ENCODE data around the gene ANKS3. TPM values are rescaled to one million over a fixed set of nuclear protein-coding genes. Genes with fewer than 3 reads are reported as not detected.

ANKS3 gene
- polyA plus RNA-seq, 3 donors, result 0.59 to 13.7 (median 0.95) TPM

DNA sequence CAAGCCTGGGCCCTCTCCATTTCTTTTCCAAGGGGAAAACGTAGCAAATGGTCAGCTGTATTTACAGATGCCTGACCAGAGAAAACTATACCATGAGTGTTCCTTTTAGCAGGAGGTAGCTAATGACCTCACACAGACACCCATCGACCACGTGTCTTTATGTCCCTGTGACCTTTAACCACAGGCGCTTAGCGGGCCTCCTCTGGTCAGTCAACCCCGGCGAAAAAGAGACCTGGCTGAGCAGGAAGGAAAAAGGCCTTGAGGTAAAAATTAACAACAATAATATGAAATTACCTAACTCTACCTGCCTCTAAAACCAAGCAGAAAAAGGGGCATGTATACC is 31.6 kb downstream of the ANKS3 start:
- Mint-ChIP-seq H3K9me3 (no peaks in the 10 kb centered on the region), H3K36me3 (peaks cover 48 to 85% of the 10 kb centered on the region in 2 donors), H3K4me3 (no peak overlapping the region), H3K27ac (no peak overlapping the region), H3K27me3 (ENCODE audit: low read depth in 3 of 3) (peaks cover 0 to 2% (median 0%) of the 10 kb centered on the region in 3 donors), H3K4me1 (no peaks in the 10 kb centered on the region)
- peaks cover 48 to 82% of the 10 kb centered on the region in 2 donors for H3K36me3 ChIP-seq (replicated peaks in 1 of 2; ENCODE audit: control insufficient read depth in 1 of 2, insufficient read depth in 2 of 2, low read length in 2 of 2)
- intact Hi-C loops (cut with micrococcal nuclease), result no loop called here
- H3K4me2 ChIP-seq (replicated peaks; ENCODE audit: extremely low read depth, low read length, poor library complexity, severe bottlenecking), result no peak overlapping the region
- no peak overlapping the region for H2AFZ ChIP-seq (ENCODE audit: insufficient read depth, low read depth, low read length, poor library complexity, severe bottlenecking)
- WGBS (ENCODE audit: insufficient coverage), result 100% methylated on average over 1 of the region's 7 CpGs
- TF ChIP-seq, protein P1, sequence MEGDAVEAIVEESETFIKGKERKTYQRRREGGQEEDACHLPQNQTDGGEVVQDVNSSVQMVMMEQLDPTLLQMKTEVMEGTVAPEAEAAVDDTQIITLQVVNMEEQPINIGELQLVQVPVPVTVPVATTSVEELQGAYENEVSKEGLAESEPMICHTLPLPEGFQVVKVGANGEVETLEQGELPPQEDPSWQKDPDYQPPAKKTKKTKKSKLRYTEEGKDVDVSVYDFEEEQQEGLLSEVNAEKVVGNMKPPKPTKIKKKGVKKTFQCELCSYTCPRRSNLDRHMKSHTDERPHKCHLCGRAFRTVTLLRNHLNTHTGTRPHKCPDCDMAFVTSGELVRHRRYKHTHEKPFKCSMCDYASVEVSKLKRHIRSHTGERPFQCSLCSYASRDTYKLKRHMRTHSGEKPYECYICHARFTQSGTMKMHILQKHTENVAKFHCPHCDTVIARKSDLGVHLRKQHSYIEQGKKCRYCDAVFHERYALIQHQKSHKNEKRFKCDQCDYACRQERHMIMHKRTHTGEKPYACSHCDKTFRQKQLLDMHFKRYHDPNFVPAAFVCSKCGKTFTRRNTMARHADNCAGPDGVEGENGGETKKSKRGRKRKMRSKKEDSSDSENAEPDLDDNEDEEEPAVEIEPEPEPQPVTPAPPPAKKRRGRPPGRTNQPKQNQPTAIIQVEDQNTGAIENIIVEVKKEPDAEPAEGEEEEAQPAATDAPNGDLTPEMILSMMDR (IDR thresholded peaks at IDR 0.05), result no peak
- DNase-seq, result no peak
- no peak overlapping the region for H3K27ac ChIP-seq (ENCODE audit: low read depth in 1 of 2, low read length in 2 of 2)
- H4K20me1 ChIP-seq (ENCODE audit: insufficient read depth, low read length), result no peaks in the 10 kb centered on the region
- H3K79me2 ChIP-seq (ENCODE audit: insufficient read depth, low read length), result no peaks in the 10 kb centered on the region
- H3K4me1 ChIP-seq (ENCODE audit: control insufficient read depth in 1 of 2, insufficient read depth in 2 of 2, low read length in 2 of 2), result no peaks in the 10 kb centered on the region
- H3K4me3 ChIP-seq (replicated peaks in 1 of 3; ENCODE audit: low read depth in 2 of 3, low read length in 3 of 3), result no peak overlapping the region
- no peak overlapping the region for H3K9ac ChIP-seq (ENCODE audit: insufficient read depth, low read length, poor library complexity, severe bottlenecking)
- H3K27me3 ChIP-seq (ENCODE audit: control insufficient read depth in 2 of 2, insufficient read depth in 2 of 2, low read length in 2 of 2), result no peaks in the 10 kb centered on the region
- H3K9me3 ChIP-seq (replicated peaks in 1 of 2; ENCODE audit: control insufficient read depth in 1 of 2, insufficient read depth in 1 of 2, low read length in 2 of 2), result no peaks in the 10 kb centered on the region

DNA sequence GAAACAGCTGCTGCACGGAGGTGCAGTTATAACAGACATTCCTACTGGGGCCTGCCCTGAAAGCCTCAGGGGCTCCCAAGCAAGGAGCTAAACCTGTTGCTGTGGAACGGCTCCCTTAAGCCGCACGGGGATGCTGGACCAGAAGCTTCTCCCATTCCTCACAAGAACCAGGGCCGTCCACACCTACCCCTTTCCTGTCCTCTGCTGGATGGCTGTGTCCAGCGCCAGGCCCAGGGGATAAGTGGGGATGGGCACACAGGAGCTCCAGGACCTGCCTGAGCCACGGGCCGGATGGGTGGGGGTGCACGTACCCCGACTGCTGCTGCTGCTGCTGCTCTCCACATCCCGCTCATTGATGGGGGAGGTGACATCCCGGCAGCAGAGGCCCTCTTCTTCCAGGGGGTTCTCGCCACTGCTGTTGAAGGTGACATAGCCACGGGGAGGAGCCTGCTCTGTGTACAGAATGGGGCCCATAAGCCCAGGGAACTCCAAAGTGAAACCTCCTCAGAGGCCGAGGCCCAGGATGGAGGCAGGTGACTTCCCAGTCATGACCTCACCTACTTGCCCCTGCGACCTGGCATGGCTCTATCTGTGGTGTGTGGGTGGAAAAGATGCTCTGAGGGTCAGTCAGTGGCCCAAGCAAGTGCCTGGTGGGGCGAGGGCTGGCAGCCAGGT is 32.1 kb downstream of the ANKS3 start:
- Histone ChIP-seq H3K36me3 (replicated peaks in 1 of 2; ENCODE audit: control insufficient read depth in 1 of 2, insufficient read depth in 2 of 2, low read length in 2 of 2) (peaks cover 53 to 82% of the 10 kb centered on the region in 2 donors), H3K9me3 (replicated peaks in 1 of 2; ENCODE audit: control insufficient read depth in 1 of 2, insufficient read depth in 1 of 2, low read length in 2 of 2) (no peaks in the 10 kb centered on the region), H3K4me3 (replicated peaks in 1 of 3; ENCODE audit: low read depth in 2 of 3, low read length in 3 of 3) (no peak overlapping the region), H3K27ac (ENCODE audit: low read depth in 1 of 2, low read length in 2 of 2) (no peak overlapping the region), H3K27me3 (ENCODE audit: control insufficient read depth in 2 of 2, insufficient read depth in 2 of 2, low read length in 2 of 2) (no peaks in the 10 kb centered on the region), H2AFZ (ENCODE audit: insufficient read depth, low read depth, low read length, poor library complexity, severe bottlenecking) (no peak overlapping the region), H3K9ac (ENCODE audit: insufficient read depth, low read length, poor library complexity, severe bottlenecking) (no peak overlapping the region), H3K4me1 (ENCODE audit: control insufficient read depth in 1 of 2, insufficient read depth in 2 of 2, low read length in 2 of 2) (no peaks in the 10 kb centered on the region), H3K4me2 (replicated peaks; ENCODE audit: extremely low read depth, low read length, poor library complexity, severe bottlenecking) (no peak overlapping the region), H3K79me2 (ENCODE audit: insufficient read depth, low read length) (no peaks in the 10 kb centered on the region), H4K20me1 (ENCODE audit: insufficient read depth, low read length) (no peaks in the 10 kb centered on the region)
- intact Hi-C loops (cut with micrococcal nuclease), result no loop called here
- H3K27ac Mint-ChIP-seq, result no peak overlapping the region
- no peaks in the 10 kb centered on the region for H3K9me3 Mint-ChIP-seq
- WGBS (ENCODE audit: insufficient coverage), result 97% methylated on average over 10 of the region's 17 CpGs
- no peak overlapping the region for H3K4me3 Mint-ChIP-seq
- DNase-seq, result no peak
- TF ChIP-seq, protein P1 (IDR thresholded peaks at IDR 0.05), result no peak
- H3K4me1 Mint-ChIP-seq, result no peaks in the 10 kb centered on the region
- H3K36me3 Mint-ChIP-seq, result peaks cover 45 to 85% of the 10 kb centered on the region in 2 donors
- H3K27me3 Mint-ChIP-seq (ENCODE audit: low read depth in 3 of 3), result peaks cover 0 to 2% (median 0%) of the 10 kb centered on the region in 3 donors
